Astrocyte (in vitro differentiated cells and primary cell): ENCODE measurements around the gene LNX2.

Experiments
- CTCF ChIP-seq: IDR thresholded peaks from 2 replicates; pipeline ENCODE4 v1.5.1; 2011; ENCODE audit warnings: low read depth, mild to moderate bottlenecking, inconsistent platforms, low read length, moderate library complexity; ENCODE audit not compliant: insufficient read depth
- EZH2 ChIP-seq: IDR thresholded peaks from 2 replicates; pipeline ENCODE4 v1.6.1; 2012; ENCODE audit warnings: mild to moderate bottlenecking, low read length, inconsistent platforms; ENCODE audit not compliant: insufficient read depth

- TF ChIP-seq CTCF = no peak
- no peak for TF ChIP-seq EZH2
These were observed 30.0 kb upstream of the LNX2 start for GRCh38 chr13:27650312-27650711.
